ENCODE data around the gene PKP2.

- TF ChIP-seq CTCF (IDR thresholded peaks at IDR 0.05; ENCODE audit: poor library complexity) (no peak), EZH2 (IDR thresholded peaks at IDR 0.05; ENCODE audit: borderline replicate concordance) (no peak)
Observed at GRCh38 chr12:32824596-32824995, 72.0 kb downstream of the PKP2 start.
